Measurements from ENCODE around the gene CPHXL2.

DNA sequence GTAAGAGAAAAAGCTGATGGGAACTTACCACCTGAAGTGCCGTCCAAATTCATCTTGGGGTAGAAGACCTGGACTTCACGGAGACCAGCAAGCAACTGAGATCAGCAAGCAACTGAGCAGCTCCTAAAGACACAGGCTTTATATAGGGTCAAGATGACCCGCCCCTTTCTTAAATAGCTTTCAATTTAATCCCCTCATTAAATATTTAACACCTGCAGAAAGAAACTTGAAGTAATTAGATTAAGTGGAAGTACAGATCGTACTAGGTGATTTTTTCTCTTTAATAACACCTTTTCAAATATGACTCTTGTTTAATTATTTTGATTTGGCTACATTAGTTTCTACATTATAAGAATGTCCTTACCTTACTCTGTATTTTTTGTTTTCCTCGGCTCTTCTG lies 49.6 kb upstream of the CPHXL2 start, which contains the start of gene CPHXL:
- TF ChIP-seq, protein P1, sequence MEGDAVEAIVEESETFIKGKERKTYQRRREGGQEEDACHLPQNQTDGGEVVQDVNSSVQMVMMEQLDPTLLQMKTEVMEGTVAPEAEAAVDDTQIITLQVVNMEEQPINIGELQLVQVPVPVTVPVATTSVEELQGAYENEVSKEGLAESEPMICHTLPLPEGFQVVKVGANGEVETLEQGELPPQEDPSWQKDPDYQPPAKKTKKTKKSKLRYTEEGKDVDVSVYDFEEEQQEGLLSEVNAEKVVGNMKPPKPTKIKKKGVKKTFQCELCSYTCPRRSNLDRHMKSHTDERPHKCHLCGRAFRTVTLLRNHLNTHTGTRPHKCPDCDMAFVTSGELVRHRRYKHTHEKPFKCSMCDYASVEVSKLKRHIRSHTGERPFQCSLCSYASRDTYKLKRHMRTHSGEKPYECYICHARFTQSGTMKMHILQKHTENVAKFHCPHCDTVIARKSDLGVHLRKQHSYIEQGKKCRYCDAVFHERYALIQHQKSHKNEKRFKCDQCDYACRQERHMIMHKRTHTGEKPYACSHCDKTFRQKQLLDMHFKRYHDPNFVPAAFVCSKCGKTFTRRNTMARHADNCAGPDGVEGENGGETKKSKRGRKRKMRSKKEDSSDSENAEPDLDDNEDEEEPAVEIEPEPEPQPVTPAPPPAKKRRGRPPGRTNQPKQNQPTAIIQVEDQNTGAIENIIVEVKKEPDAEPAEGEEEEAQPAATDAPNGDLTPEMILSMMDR (IDR thresholded peaks at IDR 0.05) = no peak
- no peak for TF ChIP-seq POLR2A (IDR thresholded peaks at IDR 0.05)
